ENCODE measurements around the gene KCNA3.
"Not testable (repeated sequence)": the region's sequence is repeated elsewhere in the genome, so short reads cannot be mapped to it uniquely, and the experiment has no call there.

The KCNA3 gene

DNA sequence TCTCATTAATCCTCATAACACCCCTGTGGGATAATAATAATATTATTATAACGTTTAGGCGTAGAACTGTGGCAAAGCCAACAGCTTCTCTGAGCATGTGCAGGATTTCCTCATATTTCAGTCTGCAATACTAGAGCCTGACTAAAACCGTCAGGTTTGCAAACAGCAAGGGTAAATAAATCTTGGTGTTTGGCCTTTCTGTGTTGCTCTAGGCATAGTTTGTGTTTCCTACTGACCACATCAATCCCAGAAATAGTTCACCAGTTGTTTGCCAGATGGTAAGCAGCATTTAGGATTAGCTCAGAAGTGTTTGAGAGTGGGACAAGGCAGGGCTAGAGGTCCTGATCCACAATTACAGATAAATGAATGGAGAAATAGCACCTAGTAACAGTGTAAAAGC lies 2.8 kb upstream of the KCNA3 start:
- DNase-seq = no peak

DNA sequence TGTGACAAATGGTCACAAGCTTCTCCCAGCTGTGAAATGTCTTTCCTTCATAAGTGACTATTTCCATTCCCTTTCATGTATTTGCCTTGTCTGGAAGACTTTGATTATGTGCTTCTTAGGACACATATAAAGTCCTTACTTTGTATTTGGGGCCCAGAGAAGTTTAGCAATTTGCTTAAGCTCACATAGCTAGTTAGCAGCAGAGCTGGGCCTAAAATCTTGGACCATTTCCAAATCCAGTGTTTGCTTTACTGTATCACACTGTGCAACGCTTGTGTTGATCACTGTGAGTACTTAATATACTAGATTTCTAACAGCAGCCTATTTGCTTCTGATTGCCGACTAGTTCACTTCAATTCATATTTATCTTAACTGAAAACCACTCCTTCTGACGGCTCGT lies 2.2 kb upstream of the KCNA3 start:
- no peak for DNase-seq

DNA sequence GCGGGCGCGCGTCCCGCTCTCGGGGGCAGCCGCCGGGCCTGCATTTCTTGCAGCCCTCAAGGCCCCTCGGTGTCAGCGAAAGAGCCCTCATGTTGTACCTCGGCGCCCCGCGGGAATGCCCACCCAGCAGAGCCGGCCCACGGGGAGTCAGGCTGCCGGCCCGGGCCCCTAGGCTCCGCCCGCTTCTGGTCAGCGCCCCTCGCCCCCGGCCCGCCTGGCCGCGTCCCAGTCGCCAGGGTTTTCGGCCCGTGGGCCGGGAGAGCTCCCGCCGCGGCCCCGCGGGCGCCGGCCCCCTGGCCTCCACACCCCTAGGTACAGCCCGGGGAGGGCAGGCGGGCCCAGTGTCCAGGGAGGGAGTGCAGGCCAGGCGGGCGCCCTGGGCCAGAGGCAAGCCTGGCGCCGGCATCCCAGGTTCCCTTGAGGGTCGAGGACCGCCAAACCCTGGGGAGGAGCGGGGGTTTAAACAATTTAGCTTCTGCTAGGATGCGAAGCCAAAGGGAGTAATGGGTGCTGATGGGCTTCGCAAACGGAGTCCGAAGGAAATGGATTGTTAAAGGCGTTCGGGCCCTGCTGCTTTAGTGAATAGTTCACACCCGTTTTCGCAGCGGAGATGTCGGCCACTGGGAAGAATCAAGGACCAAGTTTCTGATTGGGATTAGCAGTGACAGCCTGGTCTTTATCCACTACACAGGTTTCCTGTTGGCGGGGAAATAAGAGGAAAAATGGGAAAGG lies 486 bp upstream of the KCNA3 start:
- DNase-seq = no peak

DNA sequence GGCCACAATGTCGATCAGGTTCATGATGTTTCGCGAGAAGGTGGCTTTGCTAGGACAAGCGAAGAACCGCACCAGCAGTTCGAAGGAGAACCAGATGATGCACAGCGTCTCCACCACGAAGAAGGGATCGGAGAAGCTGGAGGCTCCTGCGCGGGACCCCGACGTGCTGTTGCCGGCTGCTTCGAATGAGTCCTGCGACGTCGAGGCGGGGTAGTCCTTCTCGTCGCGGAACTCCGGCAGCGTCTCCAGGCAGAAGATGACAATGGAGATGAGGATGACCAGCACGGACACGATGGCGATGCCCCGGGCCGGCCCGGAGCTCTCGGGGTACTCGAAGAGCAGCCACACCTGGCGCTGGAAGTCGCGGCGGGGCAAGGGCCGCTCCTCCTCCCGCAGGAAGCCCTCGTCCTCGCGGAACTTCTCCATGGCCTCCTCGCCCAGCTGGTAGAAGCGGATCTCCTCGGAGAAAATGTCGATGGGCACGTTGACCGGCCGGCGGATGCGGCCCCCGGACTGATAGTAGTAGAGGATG lies 869 bp downstream of the KCNA3 start:
- no peak for DNase-seq

DNA sequence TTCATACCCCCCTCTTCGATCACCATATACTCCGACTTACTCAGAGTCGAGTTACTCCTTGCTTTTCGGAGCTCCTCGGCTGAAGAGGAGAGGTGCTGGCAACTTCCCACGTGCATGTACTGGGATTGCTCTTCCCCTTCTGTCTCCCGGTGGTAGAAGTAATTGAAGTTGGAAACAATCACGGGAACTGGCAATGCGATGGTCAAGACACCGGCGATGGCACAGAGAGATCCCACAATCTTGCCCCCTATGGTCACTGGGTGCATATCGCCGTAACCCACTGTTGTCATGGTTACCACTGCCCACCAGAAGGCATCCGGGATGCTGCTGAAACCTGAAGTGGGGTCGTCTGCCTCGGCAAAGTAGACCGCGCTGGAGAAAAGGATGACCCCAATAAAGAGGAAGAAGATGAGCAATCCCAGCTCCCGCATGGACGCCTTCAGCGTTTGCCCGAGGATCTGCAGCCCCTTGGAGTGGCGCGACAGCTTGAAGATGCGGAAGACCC lies 1.5 kb downstream of the KCNA3 start:
- DNase-seq = no peak

DNA sequence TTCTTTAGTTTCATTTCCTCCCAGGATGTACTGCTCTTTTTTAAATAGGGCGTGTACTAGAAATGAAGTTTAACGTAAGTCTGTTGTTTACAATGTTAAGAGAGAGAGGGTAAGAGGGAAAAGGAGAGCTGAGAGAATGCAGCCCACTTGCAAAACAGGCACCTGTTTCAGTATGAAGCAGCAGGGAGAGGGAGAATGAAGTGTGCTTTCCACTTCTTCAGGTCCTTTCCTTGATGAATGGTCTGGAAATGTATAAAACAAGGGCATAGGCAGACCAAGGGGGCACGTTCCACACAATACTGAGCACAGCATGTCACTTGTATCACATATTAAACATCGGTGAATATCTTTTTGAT lies 2.0 kb downstream of the KCNA3 start:
- no peak for DNase-seq

DNA sequence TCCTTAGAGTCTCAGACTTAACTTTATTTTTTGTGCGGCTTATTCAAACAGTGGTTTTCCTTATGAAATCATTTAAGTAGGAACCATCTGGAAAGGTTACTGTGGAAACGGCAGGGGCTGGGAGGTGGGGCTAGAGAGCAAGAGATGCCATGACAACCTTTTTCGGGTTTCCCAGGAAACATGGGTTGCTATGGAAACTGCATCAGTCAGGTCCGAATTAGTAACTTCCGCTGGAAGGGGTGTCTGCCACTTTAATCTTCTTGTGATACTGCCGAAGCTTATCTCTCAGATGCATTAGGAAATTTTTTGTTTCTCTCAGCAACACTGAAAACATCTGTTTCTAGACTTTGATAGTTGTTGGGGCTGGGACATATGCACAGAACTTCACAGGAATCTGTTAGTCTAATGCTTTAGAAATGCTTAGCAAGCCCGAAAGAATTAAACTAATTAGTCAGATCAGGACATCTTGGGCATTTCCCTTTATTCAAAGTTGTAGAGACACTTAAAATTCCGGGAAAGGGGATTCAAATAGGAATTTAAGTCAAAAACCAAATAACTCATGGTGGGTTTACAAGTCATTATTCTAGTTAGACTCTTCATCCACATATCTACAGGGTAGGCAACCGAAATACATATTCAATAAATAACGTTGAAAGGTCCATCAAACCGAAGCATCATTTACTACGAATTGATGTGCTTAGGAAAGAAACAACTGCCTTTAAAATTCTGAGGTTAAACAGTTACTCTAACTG lies 2.6 kb downstream of the KCNA3 start:
- DNase-seq = no peak

DNA sequence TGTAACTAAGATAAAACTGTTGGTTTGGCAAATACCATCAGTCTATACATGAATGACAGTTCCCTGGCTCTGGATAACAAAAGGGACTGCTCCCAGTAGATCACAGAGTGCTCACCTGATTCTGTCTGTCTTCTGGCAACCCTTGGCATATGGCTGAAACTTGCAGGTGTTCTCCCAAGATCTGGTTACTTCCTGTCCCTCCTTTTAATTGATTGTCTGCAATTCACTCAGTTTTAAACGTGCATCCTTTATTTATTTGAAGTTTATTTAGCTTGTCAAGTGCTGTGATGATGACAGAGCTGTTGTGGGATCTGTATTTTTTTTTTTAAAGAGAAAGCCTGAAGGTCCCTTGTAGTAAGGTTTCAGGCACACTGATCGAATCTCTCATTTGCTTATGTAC lies 3.4 kb downstream of the KCNA3 start:
- DNase-seq = no peak

DNA sequence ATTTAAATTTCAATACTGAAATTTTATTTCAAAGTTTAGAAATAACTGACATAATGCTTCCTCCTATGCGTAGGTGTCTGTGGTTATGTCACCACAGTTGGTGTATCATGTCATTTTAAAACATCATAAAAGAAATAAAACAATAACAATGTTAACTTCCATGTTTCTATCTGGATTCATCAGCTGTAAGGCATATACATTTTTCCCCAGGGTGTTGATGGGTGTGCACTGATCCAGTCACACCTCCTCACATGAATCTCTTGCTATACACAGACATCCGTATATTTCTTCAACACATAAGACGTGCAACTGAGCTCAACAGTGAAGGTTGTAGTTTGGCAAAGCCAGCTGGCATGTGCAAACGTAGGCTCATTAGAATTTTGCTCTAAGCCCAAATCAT lies 6.2 kb downstream of the KCNA3 start:
- DNase-seq = no peak

DNA sequence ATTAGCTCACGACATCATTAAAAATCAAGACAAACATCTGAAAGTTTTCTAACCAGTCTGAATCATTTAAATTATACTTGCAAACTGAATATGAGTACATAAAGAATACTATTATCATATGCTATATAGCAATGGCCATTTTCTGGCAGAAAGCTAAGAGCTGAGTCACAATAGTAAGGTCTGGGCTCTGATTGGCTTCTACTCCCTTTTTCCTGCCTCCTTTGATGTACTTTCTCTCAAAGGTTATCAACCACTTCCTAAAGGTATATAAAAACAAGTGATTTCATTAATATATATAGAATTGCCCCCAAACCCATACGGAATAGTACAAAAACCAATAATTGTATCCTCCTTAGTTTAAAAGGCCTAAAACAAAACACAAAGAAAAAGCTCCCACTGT lies 7.0 kb downstream of the KCNA3 start:
- DNase-seq = no peak

DNA sequence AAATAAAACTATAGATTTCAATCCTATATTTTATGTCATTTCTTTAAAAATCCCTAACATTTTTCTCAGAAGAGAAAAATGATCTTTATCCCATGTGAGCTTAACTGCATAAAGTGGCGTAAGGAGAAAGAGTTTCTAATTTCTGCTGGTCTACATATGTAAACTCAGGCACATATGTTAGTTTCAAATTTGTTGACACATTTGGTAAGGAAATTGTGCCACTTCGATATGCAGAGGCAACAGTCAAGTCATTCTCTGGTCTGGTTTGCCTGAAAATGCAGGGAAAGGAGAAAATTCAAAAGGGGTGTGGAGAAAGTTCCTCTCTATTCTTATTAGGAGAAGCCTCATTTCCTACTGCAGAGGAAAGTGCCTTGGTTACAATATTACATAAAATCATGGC lies 11.5 kb downstream of the KCNA3 start:
- DNase-seq = no peak

DNA sequence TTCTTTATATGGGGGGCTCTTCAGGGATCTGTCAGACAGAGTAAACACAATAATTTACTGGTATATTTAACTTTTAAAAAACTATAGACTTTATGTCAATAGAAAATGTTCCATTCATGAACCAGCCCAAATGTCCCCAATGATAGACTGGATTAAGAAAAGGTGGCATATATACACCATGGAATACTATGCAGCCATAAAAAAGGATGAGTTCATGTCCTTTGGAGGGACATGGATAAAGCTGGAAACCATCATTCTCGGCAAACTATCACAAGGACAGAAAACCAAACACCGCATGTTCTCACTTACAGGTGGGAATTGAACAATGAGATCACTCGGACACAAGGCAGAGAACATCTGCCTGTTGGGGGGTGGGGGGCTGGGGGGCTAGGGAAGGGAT lies 15.2 kb downstream of the KCNA3 start:
- not testable (repeated sequence) for DNase-seq

DNA sequence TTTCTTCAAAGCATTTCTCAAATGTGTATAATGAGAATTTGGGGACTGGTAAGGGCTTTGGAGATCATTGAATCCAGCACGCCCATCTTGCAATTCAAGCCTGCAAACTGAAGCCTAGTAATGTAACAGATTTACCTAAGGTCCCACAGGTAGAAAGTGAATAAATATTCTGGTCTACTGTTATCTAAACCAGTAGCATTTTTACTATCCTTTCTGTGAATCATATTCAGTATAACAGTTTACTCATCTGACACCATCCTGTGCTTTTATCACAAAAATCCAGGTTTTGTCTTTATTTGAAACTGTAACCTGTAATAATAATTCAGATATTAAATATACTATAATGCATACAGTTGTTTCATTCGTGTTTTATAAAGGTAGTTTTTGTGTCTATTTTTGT lies 17.4 kb downstream of the KCNA3 start:
- DNase-seq = no peak

DNA sequence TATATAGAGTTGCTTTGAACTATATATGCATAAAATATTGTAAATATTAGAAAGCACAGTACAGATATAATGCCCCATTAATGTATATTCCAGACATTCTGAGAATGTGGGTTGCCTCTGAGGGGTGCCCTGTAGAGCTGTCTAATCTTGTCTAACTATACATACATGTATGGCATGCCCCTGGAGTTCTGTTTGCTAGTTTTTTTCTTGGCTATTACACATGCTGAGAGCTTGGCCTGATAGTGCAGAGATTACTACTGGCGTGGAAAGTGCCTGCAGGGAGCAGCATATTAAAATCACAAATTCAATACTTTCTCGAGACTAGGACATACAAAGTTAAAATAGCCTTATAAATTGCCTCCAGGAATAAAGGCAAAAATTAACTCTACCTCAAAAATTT lies 24.1 kb downstream of the KCNA3 start:
- no peak for DNase-seq

DNA sequence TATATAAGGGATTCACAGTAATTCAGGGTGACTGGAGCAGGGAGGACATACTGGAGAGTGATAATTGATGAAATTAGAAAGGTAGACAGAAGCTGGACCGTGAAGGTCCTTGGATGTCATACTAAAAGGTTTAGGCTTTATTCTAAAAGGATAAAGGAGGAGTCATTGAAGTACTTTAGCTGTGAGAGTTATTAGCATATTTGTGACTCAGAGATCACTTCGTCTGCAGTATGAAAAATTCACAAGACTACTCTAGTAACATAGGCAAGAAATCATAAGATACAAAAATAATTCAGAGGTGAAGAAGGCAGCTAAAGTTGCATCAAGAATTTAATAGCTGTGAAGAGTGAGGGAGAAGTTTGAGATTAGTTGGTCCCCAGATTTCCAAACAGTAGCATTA lies 26.3 kb downstream of the KCNA3 start:
- DNase-seq = no peak

DNA sequence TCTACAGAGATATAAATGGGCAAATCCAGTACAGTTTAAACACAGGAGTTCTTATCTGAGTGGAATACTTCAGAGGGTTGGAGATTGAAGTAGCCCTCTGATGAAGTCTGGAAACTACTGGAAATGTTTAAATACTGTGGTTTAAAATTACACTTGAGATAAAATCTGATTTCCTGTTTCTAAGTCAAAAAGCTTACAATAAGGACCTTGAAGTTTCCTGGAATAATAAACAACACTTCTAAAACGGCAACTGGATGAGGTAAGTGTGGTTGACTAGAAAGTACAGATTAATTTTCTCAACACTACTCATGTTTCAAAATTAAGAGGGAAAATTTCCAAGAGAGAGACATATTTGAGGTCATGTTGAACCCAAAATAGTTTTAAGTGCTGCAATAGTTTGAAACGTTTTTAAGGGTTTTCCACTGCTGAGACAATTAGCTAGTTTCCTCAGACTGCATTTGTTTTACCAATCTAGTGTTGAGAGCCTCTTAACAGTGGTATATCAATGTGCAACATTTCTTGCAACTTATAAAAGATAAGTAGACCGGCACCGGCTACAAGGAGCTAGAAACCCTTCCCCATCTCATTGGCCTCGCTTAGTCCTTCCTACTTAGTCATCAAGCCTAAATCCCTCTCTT lies 27.4 kb downstream of the KCNA3 start:
- no peak for DNase-seq

DNA sequence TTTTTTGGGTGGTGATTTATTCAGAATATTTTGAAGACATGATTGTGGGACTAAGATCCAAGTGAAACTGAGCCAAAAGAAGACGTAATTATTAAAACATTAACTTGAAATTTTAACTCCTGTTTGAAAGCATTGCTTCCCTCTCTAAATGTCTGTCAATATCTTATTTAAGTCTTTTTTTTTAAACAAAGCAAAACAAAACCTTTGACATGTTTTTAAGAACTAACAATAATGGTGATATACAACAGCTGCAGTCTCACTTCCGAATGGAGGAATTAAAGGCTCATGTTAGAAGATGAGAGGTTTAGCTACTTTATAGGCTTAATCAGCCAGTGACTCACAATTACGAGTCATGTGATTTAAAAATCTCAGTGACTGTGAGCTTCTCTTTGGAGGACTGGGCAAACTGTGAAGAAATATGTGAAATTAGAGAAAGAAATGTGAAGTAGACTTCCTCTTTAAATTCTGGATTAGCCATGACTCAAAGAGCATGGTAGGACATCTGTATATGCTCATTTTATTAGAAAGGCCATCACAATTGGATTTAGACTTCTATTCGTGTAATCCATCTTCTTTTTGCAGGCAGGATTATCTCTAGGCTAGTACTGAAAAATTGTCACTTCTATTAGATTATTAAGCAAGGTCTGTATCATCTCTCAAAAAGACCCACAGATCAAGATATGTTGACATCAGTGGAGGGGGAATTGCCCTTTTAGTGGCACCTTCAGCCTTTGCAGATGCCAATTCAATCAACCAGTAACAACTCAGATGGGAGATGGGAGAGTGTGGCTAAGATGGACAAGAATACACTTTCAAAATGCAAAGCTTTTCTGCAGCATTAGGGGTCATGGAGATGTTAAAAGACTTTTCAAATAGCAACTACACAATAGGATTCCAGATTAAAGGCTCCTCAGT lies 28.7 kb downstream of the KCNA3 start:
- DNase-seq = peak; percentile 2

DNA sequence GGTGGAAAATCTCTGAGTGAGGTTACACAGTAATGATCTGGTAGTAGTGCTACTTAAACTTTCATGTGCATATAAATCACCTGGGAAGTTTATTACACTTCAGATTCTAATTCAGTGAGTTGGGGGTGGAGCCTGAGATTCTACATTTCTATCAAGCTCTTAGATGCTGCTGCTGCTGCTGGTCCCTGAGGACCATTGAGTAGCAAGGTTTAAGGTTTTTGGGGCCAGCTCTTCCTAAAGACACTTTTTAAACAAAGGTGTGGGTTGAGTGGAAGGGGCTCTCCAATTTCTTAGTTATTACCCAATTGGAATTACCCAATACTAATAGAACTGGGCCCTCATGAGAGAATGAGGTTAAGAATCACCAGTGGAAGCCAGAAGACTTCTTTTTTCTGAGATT lies 29.5 kb downstream of the KCNA3 start:
- DNase-seq = no peak

DNA sequence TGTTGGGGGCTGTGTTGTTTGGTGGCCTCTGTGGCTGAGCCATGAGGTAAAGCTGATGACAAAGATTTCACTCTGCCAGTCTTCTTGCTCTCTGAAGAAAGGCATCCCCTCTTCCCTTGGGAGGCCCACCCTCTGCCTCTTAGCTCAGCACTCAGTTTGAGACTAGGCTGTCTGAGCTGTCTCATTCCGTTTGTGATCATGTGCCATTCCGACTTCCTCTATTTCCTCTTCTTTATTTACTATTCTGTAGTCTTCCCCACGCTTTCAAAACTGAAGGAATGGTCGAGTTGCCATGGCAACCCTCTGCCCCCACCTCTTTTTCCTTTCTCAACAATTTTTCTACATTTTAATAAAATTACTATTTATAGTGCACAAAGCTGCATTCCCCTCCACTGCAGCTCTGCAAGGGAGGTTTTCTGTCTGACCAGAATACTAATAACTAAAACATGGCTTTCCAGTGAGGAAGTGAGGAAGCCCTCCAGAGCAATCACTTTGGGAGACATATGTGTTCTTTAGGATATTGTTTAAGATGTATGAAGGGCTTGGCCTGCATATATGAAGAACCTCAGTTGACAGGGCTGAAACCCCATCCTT lies 30.8 kb downstream of the KCNA3 start:
- no peak for DNase-seq

DNA sequence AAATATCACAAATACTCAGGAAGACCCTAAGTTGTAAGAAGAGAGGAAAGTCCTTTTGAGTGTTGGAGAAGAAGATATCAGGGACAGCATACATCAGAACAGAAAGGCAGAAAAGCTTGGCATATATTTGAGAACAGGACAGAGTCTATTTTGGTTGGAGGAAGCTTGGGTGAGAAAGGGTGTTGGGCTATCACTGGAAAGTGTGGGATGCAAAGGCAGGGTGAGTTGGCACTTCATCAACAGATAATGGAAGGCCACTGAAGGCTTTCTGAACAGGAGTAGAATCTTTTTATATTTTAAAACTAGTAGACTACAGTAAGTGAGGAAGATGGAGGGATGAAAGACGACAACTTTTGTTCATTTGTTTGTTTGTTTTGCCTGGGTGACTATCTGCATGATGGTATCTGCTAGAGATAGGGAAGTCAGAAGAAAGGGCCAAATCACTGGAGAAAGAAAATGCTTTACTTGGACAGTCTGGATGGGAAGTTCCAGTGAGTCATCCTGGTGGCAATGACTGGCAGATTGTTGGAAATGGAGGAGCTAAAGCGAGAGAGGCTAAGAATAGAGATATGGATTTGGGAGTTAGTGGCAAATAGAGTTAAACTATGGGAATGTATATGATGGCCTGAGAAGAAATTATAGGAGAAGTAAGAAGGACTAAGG lies 34.9 kb downstream of the KCNA3 start:
- DNase-seq = no peak

DNA sequence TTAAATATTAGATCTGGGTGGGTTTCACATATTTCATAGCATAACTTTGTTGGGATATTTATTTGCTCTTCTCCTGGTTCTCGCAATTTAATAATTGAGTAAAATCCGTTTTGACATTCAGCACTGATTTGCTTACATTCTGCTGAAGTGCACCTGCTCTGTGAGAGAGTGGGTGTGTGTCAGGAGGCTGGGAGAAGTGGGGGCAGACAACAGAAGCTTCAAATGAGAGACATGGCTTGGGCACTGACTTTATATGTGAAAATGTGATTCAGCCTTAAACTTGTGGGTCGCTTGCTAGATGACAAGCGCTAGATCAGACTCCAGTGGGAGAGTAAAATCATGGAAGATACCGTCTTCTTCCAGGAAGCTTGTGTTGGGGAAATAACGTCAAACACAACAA lies 36.2 kb downstream of the KCNA3 start:
- no peak for DNase-seq

DNA sequence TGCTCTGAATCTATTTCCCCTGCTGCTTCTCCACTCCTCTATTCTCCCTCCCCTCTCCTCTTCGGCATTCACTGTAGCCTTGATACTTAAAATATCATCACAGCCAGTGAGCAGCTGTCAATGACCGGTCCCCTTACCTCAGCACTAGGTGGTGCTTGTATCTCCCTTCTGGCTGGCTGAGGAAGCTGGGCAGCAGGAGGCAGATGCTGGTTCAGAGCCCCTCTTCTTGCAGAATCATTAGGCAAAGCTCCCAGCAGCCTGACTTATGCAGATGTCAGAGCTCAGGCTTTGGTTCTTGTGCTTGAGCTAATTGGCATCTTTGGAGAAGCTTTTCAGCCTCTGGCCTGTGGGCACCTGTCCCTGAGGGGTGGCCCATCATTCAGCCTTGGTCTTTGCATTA lies 36.7 kb downstream of the KCNA3 start:
- DNase-seq = no peak

All from kidney glomerular epithelial cell (primary cell).